Neural cell (in vitro differentiated cells): ENCODE measurements around the gene ZBTB24. TPM values are rescaled to one million over a fixed set of nuclear protein-coding genes. Genes with fewer than 3 reads are reported as not detected.
A peak's percentile ranks its signal among the peaks of the same experiment; 100 is the strongest.

Experiments used
- H2AFZ ChIP-seq: fragments of 200-600, 300-800 bp; sonication (generic), shearing (Covaris generic); 2 replicates; pipeline ENCODE4 v1.6.0; 2014; ENCODE audit warnings: low read depth, mild to moderate bottlenecking, antibody characterized with exemption, low read length, moderate library complexity
- H3F3A ChIP-seq: fragments of 200-600 bp; shearing (Covaris generic); 2 replicates; pipeline ENCODE4 v1.6.1; 2016; ENCODE audit warnings: mild to moderate bottlenecking, moderate library complexity, mixed read lengths, antibody characterized with exemption, low read length; ENCODE audit not compliant: insufficient read depth, poor library complexity, severe bottlenecking
- H3K27ac ChIP-seq: fragments of 200-600, 300-800 bp; sonication (generic), shearing (Covaris generic); 2 replicates; pipeline ENCODE4 v1.5.1; 2014; ENCODE audit warnings: mild to moderate bottlenecking, low read length, moderate library complexity
- H3K27me3 ChIP-seq: fragments of 300-800, 200-600 bp; sonication (generic), shearing (Covaris generic); 2 replicates; pipeline ENCODE4 v1.6.0; 2014; ENCODE audit warnings: mild to moderate bottlenecking, low read depth, low read length, moderate library complexity; ENCODE audit not compliant: insufficient read depth
- H3K36me3 ChIP-seq: fragments of 300-800, 200-600 bp; sonication (generic), shearing (Covaris generic); 2 replicates; pipeline ENCODE4 v1.5.1; 2014; ENCODE audit warnings: mild to moderate bottlenecking, antibody characterized with exemption, low read length, moderate library complexity; ENCODE audit not compliant: insufficient read depth
- H3K4me2 ChIP-seq: fragments of 300-800, 200-600 bp; sonication (generic), shearing (Covaris generic); 2 replicates; pipeline ENCODE4 v1.6.0; 2014; ENCODE audit warnings: mild to moderate bottlenecking, low read length
- H3K4me3 ChIP-seq: fragments of 300-800, 200-600 bp; sonication (generic), shearing (Covaris generic); 2 replicates; pipeline ENCODE4 v1.5.1; 2014; ENCODE audit warnings: mild to moderate bottlenecking, low read length, moderate library complexity
- H3K79me2 ChIP-seq: fragments of 200-600 bp; shearing (Covaris generic); replicated peaks from 2 replicates; pipeline ENCODE4 v1.6.0; 2014; ENCODE audit warnings: mild to moderate bottlenecking, low read length, moderate library complexity; ENCODE audit not compliant: insufficient read depth
- H3K9ac ChIP-seq: fragments of 300-800, 200-600 bp; sonication (generic), shearing (Covaris generic); 2 replicates; pipeline ENCODE4 v1.6.1; 2016; ENCODE audit warnings: mild to moderate bottlenecking, low read length, mixed read lengths
- H3K9me2 ChIP-seq: fragments of 200-600 bp; shearing (Covaris generic); 2 replicates; pipeline ENCODE4 v1.6.1; 2016; ENCODE audit warnings: mild to moderate bottlenecking, low read length, mixed read lengths; ENCODE audit not compliant: insufficient read depth
- H3K9me3 ChIP-seq: fragments of 200-600, 300-800 bp; sonication (generic), shearing (Covaris generic); 2 replicates; pipeline ENCODE4 v1.6.1; 2016; ENCODE audit warnings: mild to moderate bottlenecking, mixed run types, low read length, moderate library complexity, mixed read lengths
- H4K20me1 ChIP-seq: fragments of 200-600 bp; shearing (Covaris generic); 2 replicates; pipeline ENCODE4 v1.6.1; 2016; ENCODE audit warnings: mild to moderate bottlenecking, mixed run types; ENCODE audit not compliant: insufficient read depth
- EP300 ChIP-seq: fragments of 450-650 bp; conservative IDR thresholded peaks from 2 replicates; pipeline ENCODE4 v1.6.1; 2014; ENCODE audit warnings: antibody characterized with exemption, mild to moderate bottlenecking, moderate library complexity; ENCODE audit not compliant: poor library complexity, severe bottlenecking
- EZH2 ChIP-seq: fragments of 200-600, 300-800 bp; shearing (Covaris generic), sonication (generic); IDR thresholded peaks from 2 replicates; pipeline ENCODE4 v1.6.1; 2014; ENCODE audit warnings: antibody characterized with exemption, low read length, borderline replicate concordance, mild to moderate bottlenecking; ENCODE audit not compliant: insufficient read depth, poor library complexity, severe bottlenecking
- POLR2AphosphoS5 ChIP-seq: IDR thresholded peaks from 2 replicates; pipeline ENCODE4 v1.6.1; 2012
- RAD21 ChIP-seq: fragments of 450-650 bp; conservative IDR thresholded peaks from 2 replicates; pipeline ENCODE4 v1.6.1; 2014; ENCODE audit warnings: antibody characterized with exemption, mild to moderate bottlenecking, moderate library complexity
- REST ChIP-seq: IDR thresholded peaks from 2 replicates; pipeline ENCODE4 v1.6.1; 2012; ENCODE audit warnings: borderline replicate concordance
- SMC3 ChIP-seq: fragments of 450-650 bp; conservative IDR thresholded peaks from 2 replicates; pipeline ENCODE4 v1.6.1; 2014; ENCODE audit warnings: antibody characterized with exemption, mild to moderate bottlenecking, moderate library complexity; ENCODE audit not compliant: poor library complexity
- TAF1 ChIP-seq: IDR thresholded peaks from 2 replicates; pipeline ENCODE4 v1.6.1; 2012; ENCODE audit warnings: low read depth
- polyA plus RNA-seq: library from polyadenylated mRNA; depleted of rRNA; stranded (reverse); fragments of >200 nt; gene quantifications from 2 replicates; pipeline ENCODE4 v1.2.3, GENCODE V29; 2014
- TF ChIP-seq, protein P1 (sequence below): fragments of 450-650 bp; IDR thresholded peaks from 2 replicates; pipeline ENCODE4 v1.5.1; 2014; ENCODE audit warnings: antibody characterized with exemption, mild to moderate bottlenecking, moderate library complexity; ENCODE audit not compliant: poor library complexity, severe bottlenecking

ZBTB24 gene
- polyA plus RNA-seq, 1 donor from 2014 or later = 6.0 TPM

DNA sequence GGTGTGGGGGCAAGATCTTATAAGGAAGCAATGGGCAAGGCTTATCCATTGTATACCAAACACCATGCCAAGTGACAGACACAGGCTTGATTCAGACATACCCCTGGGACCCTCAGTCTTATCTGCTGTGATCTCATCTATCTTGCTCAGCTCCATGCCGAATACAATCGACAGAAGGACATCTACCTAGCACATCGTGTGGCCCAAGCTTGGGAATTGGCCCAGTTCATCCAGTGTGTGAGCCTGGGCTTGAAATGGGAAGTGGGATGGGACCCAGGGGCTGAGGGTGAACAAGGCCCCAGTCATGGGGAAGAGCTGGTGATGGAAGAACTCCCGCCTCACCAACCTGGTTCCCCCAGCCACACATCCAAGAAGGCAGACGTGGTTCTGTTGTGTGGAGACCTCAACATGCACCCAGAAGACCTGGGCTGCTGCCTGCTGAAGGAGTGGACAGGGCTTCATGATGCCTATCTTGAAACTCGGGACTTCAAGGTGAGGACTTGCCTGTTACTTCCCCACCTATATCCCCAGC is 40.6 kb downstream of the ZBTB24 start:
- Histone ChIP-seq H3K4me3 (peak overlapping the region; percentile 96), H3K36me3 (peaks cover 5% of the 10 kb centered on the region), H4K20me1 (no peaks in the 10 kb centered on the region), H3K27ac (no peak overlapping the region), H3K79me2 (no peaks in the 10 kb centered on the region), H3K9me3 (no peaks in the 10 kb centered on the region), H3F3A (no peaks in the 10 kb centered on the region), H3K4me2 (no peak overlapping the region), H2AFZ (no peak overlapping the region), H3K27me3 (no peaks in the 10 kb centered on the region), H3K9ac (no peak overlapping the region), H3K9me2 (no peaks in the 10 kb centered on the region)
- TF ChIP-seq RAD21 = no peak
- TF ChIP-seq EP300 = no peak
- TF ChIP-seq SMC3 = no peak
- TF ChIP-seq, protein P1, sequence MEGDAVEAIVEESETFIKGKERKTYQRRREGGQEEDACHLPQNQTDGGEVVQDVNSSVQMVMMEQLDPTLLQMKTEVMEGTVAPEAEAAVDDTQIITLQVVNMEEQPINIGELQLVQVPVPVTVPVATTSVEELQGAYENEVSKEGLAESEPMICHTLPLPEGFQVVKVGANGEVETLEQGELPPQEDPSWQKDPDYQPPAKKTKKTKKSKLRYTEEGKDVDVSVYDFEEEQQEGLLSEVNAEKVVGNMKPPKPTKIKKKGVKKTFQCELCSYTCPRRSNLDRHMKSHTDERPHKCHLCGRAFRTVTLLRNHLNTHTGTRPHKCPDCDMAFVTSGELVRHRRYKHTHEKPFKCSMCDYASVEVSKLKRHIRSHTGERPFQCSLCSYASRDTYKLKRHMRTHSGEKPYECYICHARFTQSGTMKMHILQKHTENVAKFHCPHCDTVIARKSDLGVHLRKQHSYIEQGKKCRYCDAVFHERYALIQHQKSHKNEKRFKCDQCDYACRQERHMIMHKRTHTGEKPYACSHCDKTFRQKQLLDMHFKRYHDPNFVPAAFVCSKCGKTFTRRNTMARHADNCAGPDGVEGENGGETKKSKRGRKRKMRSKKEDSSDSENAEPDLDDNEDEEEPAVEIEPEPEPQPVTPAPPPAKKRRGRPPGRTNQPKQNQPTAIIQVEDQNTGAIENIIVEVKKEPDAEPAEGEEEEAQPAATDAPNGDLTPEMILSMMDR = no peak
- TF ChIP-seq EZH2 = no peak
- no peak for TF ChIP-seq POLR2AphosphoS5

GRCh38 chr6:109441069-109441816 is 41.8 kb downstream of the ZBTB24 start:
- Histone ChIP-seq H3K4me3 (peak overlapping the region; percentile 96), H2AFZ (peak overlapping the region; percentile 36)

More at GRCh38 chr6:109441069-109441816, 41.8 kb downstream of the ZBTB24 start:
- Histone ChIP-seq H3K27me3 (no peaks in the 10 kb centered on the region), H3K9me3 (no peaks in the 10 kb centered on the region), H3K36me3 (peaks cover 5% of the 10 kb centered on the region), H3K9me2 (no peaks in the 10 kb centered on the region), H3K79me2 (no peaks in the 10 kb centered on the region), H3K9ac (peak overlapping the region; percentile 73), H3K27ac (no peak overlapping the region), H3K4me2 (peak overlapping the region; percentile 65), H3F3A (no peaks in the 10 kb centered on the region), H4K20me1 (no peaks in the 10 kb centered on the region)
- TF ChIP-seq REST = no peak
- peak; percentile 4 for TF ChIP-seq TAF1
- TF ChIP-seq EZH2 = no peak
- TF ChIP-seq, protein P1 = peak; percentile 61
- no peak for TF ChIP-seq RAD21
